HUES64 (cell line): ENCODE data around the gene RBFOX2.
"Not testable (repeated sequence)": the region's sequence is repeated elsewhere in the genome, so short reads cannot be mapped to it uniquely, and the experiment has no call there.

Source experiments
- H3K27ac ChIP-seq: 2 replicates; pipeline ENCODE4 v1.7.0; 2013; ENCODE audit warnings: low read depth, low read length, inconsistent platforms
- H3K27me3 ChIP-seq: 2 replicates; pipeline ENCODE4 v1.6.1; 2013; ENCODE audit warnings: mild to moderate bottlenecking, low read length; ENCODE audit not compliant: insufficient read depth
- H3K36me3 ChIP-seq: 2 replicates; pipeline ENCODE4 v1.6.1; 2013; ENCODE audit warnings: mild to moderate bottlenecking, low read length; ENCODE audit not compliant: insufficient read depth
- H3K4me1 ChIP-seq: 2 replicates; pipeline ENCODE4 v1.6.1; 2013; ENCODE audit warnings: mild to moderate bottlenecking, low read length, moderate library complexity; ENCODE audit not compliant: insufficient read depth
- H3K4me3 ChIP-seq: 2 replicates; pipeline ENCODE4 v1.5.1; 2013; ENCODE audit warnings: mild to moderate bottlenecking, low read length, moderate library complexity
- H3K9ac ChIP-seq: 2 replicates; pipeline ENCODE4 v1.6.1; 2013; ENCODE audit warnings: mild to moderate bottlenecking, low read depth, low read length
- H3K9me3 ChIP-seq: 2 replicates; pipeline ENCODE4 v1.6.1; 2013; ENCODE audit warnings: low read depth, low read length; ENCODE audit not compliant: insufficient read depth
- WGBS: fragments of 150-250, 120-280 bp; methylation state at CpG from one replicate; pipeline ENCODE4 v1.1.7; 2013; ENCODE audit warnings: missing lambda C conversion rate; 5-methylcytosine and 5-hydroxymethylcytosine counted together

The RBFOX2 gene

GRCh38 chr22:35719212-35719875 is 309.3 kb downstream of the RBFOX2 start:
- H3K9me3 ChIP-seq, result no peaks in the 10 kb centered on the region
- H3K27ac ChIP-seq, result no peak overlapping the region
- H3K27me3 ChIP-seq, result no peaks in the 10 kb centered on the region
- no peak overlapping the region for H3K9ac ChIP-seq
- H3K36me3 ChIP-seq, result no peaks in the 10 kb centered on the region
- H3K4me3 ChIP-seq, result no peak overlapping the region
- no peaks in the 10 kb centered on the region for H3K4me1 ChIP-seq
- WGBS, result 91% methylated on average over 15 of the region's 15 CpGs

GRCh38 chr22:35717572-35717971 is 311.1 kb downstream of the RBFOX2 start, which contains the start of gene APOL5:
APOL5 (plus strand) TSS chr22:35717872; CDS start chr22:35717872, 0 bp downstream.
- Histone ChIP-seq H3K9me3 (no peaks in the 10 kb centered on the region), H3K4me1 (no peaks in the 10 kb centered on the region), H3K27me3 (no peaks in the 10 kb centered on the region), H3K36me3 (no peaks in the 10 kb centered on the region), H3K9ac (no peak within 1 kb of the TSS), H3K27ac (no peak within 1 kb of the TSS), H3K4me3 (no peak within 1 kb of the TSS)
- WGBS, result 95% methylated on average over 3 of the region's 3 CpGs

- H3K4me1 ChIP-seq, result no peaks in the 10 kb centered on the region
- H3K36me3 ChIP-seq, result no peaks in the 10 kb centered on the region
- H3K9ac ChIP-seq, result no peak overlapping the region
- H3K27me3 ChIP-seq, result no peaks in the 10 kb centered on the region
- H3K27ac ChIP-seq, result no peak overlapping the region
- no peak overlapping the region for H3K4me3 ChIP-seq
- H3K9me3 ChIP-seq, result no peaks in the 10 kb centered on the region
- WGBS, result 90% methylated on average over 2 of the region's 2 CpGs
Observed at GRCh38 chr22:35712672-35713071, 316.0 kb downstream of the RBFOX2 start.

- 96% methylated on average over 4 of the region's 4 CpGs for WGBS
- no peak overlapping the region for H3K27ac ChIP-seq
Observed at GRCh38 chr22:35711336-35711735, 317.3 kb downstream of the RBFOX2 start.

GRCh38 chr22:35708917-35709316 is 319.7 kb downstream of the RBFOX2 start:
- H3K27ac ChIP-seq, result no peak overlapping the region
- WGBS, result 98% methylated on average over 5 of the region's 7 CpGs
- no peaks in the 10 kb centered on the region for H3K36me3 ChIP-seq
- H3K4me3 ChIP-seq, result no peak overlapping the region
- H3K9me3 ChIP-seq, result no peaks in the 10 kb centered on the region
- no peak overlapping the region for H3K9ac ChIP-seq
- H3K27me3 ChIP-seq, result no peaks in the 10 kb centered on the region
- no peaks in the 10 kb centered on the region for H3K4me1 ChIP-seq

More at GRCh38 chr22:35711336-35711735, 317.3 kb downstream of the RBFOX2 start:
- H3K4me1 ChIP-seq, result no peaks in the 10 kb centered on the region
- no peaks in the 10 kb centered on the region for H3K27me3 ChIP-seq
- H3K4me3 ChIP-seq, result no peak overlapping the region
- H3K9ac ChIP-seq, result no peak overlapping the region
- no peaks in the 10 kb centered on the region for H3K36me3 ChIP-seq
- no peaks in the 10 kb centered on the region for H3K9me3 ChIP-seq

GRCh38 chr22:35708453-35708852 is 320.2 kb downstream of the RBFOX2 start:
- Histone ChIP-seq H3K9me3 (no peaks in the 10 kb centered on the region), H3K4me1 (no peaks in the 10 kb centered on the region)
- WGBS, result 88% methylated on average over 7 of the region's 7 CpGs

GRCh38 chr22:35705141-35705540 is 323.5 kb downstream of the RBFOX2 start:
- 100% methylated on average over 3 of the region's 3 CpGs for WGBS
- H3K27ac ChIP-seq, result no peak overlapping the region

More at GRCh38 chr22:35708453-35708852, 320.2 kb downstream of the RBFOX2 start:
- no peaks in the 10 kb centered on the region for H3K36me3 ChIP-seq
- H3K27me3 ChIP-seq, result no peaks in the 10 kb centered on the region
- no peak overlapping the region for H3K4me3 ChIP-seq
- no peak overlapping the region for H3K9ac ChIP-seq
- no peak overlapping the region for H3K27ac ChIP-seq

GRCh38 chr22:35703861-35704584 is 324.6 kb downstream of the RBFOX2 start:
- Histone ChIP-seq H3K9ac (no peak overlapping the region), H3K27me3 (peaks cover 7% of the 10 kb centered on the region), H3K36me3 (no peaks in the 10 kb centered on the region), H3K9me3 (no peaks in the 10 kb centered on the region), H3K4me1 (no peaks in the 10 kb centered on the region), H3K27ac (no peak overlapping the region), H3K4me3 (no peak overlapping the region)
- 89% methylated on average over 7 of the region's 7 CpGs for whole genome bisulfite sequencing

More at GRCh38 chr22:35705141-35705540, 323.5 kb downstream of the RBFOX2 start:
- no peaks in the 10 kb centered on the region for H3K9me3 ChIP-seq
- H3K4me1 ChIP-seq, result no peaks in the 10 kb centered on the region
- H3K27me3 ChIP-seq, result peaks cover 7% of the 10 kb centered on the region
- no peak overlapping the region for H3K4me3 ChIP-seq
- H3K9ac ChIP-seq, result no peak overlapping the region
- no peaks in the 10 kb centered on the region for H3K36me3 ChIP-seq

GRCh38 chr22:35699852-35700251 is 328.8 kb downstream of the RBFOX2 start:
- 92% methylated on average over 2 of the region's 6 CpGs for WGBS
- not testable (repeated sequence) for H3K27ac ChIP-seq, H3K27me3 ChIP-seq, H3K36me3 ChIP-seq, H3K9me3 ChIP-seq, H3K9ac ChIP-seq, H3K4me1 ChIP-seq, H3K4me3 ChIP-seq

- 79% methylated on average over 14 of the region's 14 CpGs for WGBS
Observed at GRCh38 chr22:35697142-35697541, 331.5 kb downstream of the RBFOX2 start.

GRCh38 chr22:35695202-35695601 is 333.4 kb downstream of the RBFOX2 start:
- no peak overlapping the region for H3K27ac ChIP-seq
- WGBS, result 86% methylated on average over 13 of the region's 13 CpGs
- H3K4me1 ChIP-seq, result no peaks in the 10 kb centered on the region
- no peaks in the 10 kb centered on the region for H3K9me3 ChIP-seq
- H3K4me3 ChIP-seq, result no peak overlapping the region
- no peak overlapping the region for H3K9ac ChIP-seq
- H3K27me3 ChIP-seq, result peaks cover 6% of the 10 kb centered on the region
- H3K36me3 ChIP-seq, result no peaks in the 10 kb centered on the region

More at GRCh38 chr22:35697142-35697541, 331.5 kb downstream of the RBFOX2 start:
- Histone ChIP-seq H3K4me3 (no peak overlapping the region), H3K36me3 (no peaks in the 10 kb centered on the region), H3K27me3 (peaks cover 13% of the 10 kb centered on the region), H3K27ac (no peak overlapping the region), H3K9me3 (no peaks in the 10 kb centered on the region), H3K9ac (no peak overlapping the region), H3K4me1 (no peaks in the 10 kb centered on the region)
